ENCODE measurements around the gene NHLH1.
A peak's percentile ranks its signal among the peaks of the same experiment; 100 is the strongest.

The NHLH1 gene

GRCh38 chr1:160359559-160360226, 7.2 kb upstream of the NHLH1 start:
- Histone ChIP-seq H3K36me3 (ENCODE audit: control insufficient read depth, insufficient read depth, low read length) (peaks cover 8% of the 10 kb centered on the region), H4K8ac (ENCODE audit: low read depth, low read length) (no peak overlapping the region), H3K56ac (ENCODE audit: low read length) (no peak overlapping the region), H3K4me3 (ENCODE audit: low read length) (no peak overlapping the region), H3K27ac (ENCODE audit: low read depth, low read length) (no peak overlapping the region), H3K79me2 (ENCODE audit: control insufficient read depth, insufficient read depth, low read length) (no peaks in the 10 kb centered on the region), H3K4me1 (ENCODE audit: control insufficient read depth, low read depth, low read length) (peaks cover 8% of the 10 kb centered on the region), H3K79me1 (ENCODE audit: low read length) (no peaks in the 10 kb centered on the region), H2AK5ac (ENCODE audit: low read length) (no peak overlapping the region), H4K5ac (ENCODE audit: low read length) (no peak overlapping the region), H3K4me2 (ENCODE audit: low read length) (no peak overlapping the region), H2BK15ac (replicated peaks; ENCODE audit: low read depth) (no peak overlapping the region), H3K4ac (ENCODE audit: low read depth, low read length) (no peak overlapping the region), H3K27me3 (ENCODE audit: insufficient read depth, low read length, poor library complexity) (no peaks in the 10 kb centered on the region), H3K23ac (ENCODE audit: low read length) (no peak overlapping the region), H2BK5ac (ENCODE audit: low read length) (no peak overlapping the region), H3K18ac (ENCODE audit: low read length) (no peak overlapping the region), H2BK120ac (ENCODE audit: low read depth, low read length) (no peak overlapping the region), H3K9ac (ENCODE audit: low read length) (no peak overlapping the region)
- WGBS (ENCODE audit: extremely low coverage, insufficient coverage, low lambda C conversion rate), result no CpG with 5 or more reads among the region's 9 CpGs
- peak; percentile 48 for DNase-seq

- Histone ChIP-seq H3K4ac (ENCODE audit: low read depth, low read length) (no peak overlapping the region), H2BK5ac (ENCODE audit: low read length) (no peak overlapping the region), H3K79me2 (ENCODE audit: control insufficient read depth, insufficient read depth, low read length) (no peaks in the 10 kb centered on the region), H3K79me1 (ENCODE audit: low read length) (no peaks in the 10 kb centered on the region), H3K56ac (ENCODE audit: low read length) (no peak overlapping the region), H4K8ac (ENCODE audit: low read depth, low read length) (no peak overlapping the region), H2AK5ac (ENCODE audit: low read length) (no peak overlapping the region), H3K18ac (ENCODE audit: low read length) (no peak overlapping the region), H3K23ac (ENCODE audit: low read length) (no peak overlapping the region), H4K5ac (ENCODE audit: low read length) (no peak overlapping the region), H3K4me1 (ENCODE audit: control insufficient read depth, low read depth, low read length) (peaks cover 8% of the 10 kb centered on the region), H3K36me3 (ENCODE audit: control insufficient read depth, insufficient read depth, low read length) (peaks cover 8% of the 10 kb centered on the region), H2BK15ac (replicated peaks; ENCODE audit: low read depth) (no peak overlapping the region), H3K9ac (ENCODE audit: low read length) (no peak overlapping the region), H2BK120ac (ENCODE audit: low read depth, low read length) (no peak overlapping the region), H3K4me3 (ENCODE audit: low read length) (no peak overlapping the region), H3K27me3 (ENCODE audit: insufficient read depth, low read length, poor library complexity) (no peaks in the 10 kb centered on the region), H3K27ac (ENCODE audit: low read depth, low read length) (no peak overlapping the region), H3K4me2 (ENCODE audit: low read length) (no peak overlapping the region)
- no CpG with 5 or more reads among the region's 8 CpGs for WGBS (ENCODE audit: extremely low coverage, insufficient coverage, low lambda C conversion rate)
- no peak for DNase-seq
Observed at GRCh38 chr1:160360227-160360695, 6.6 kb upstream of the NHLH1 start.

GRCh38 chr1:160361199-160361598, 5.7 kb upstream of the NHLH1 start:
- Histone ChIP-seq H3K18ac (ENCODE audit: low read length) (no peak overlapping the region), H2BK5ac (ENCODE audit: low read length) (peak overlapping the region; percentile 66), H3K4me3 (ENCODE audit: low read length) (no peak overlapping the region), H3K27me3 (ENCODE audit: insufficient read depth, low read length, poor library complexity) (no peaks in the 10 kb centered on the region), H3K79me1 (ENCODE audit: low read length) (no peaks in the 10 kb centered on the region), H3K36me3 (ENCODE audit: control insufficient read depth, insufficient read depth, low read length) (peaks cover 5% of the 10 kb centered on the region), H3K27ac (ENCODE audit: low read depth, low read length) (no peak overlapping the region), H3K23ac (ENCODE audit: low read length) (no peak overlapping the region), H3K9ac (ENCODE audit: low read length) (no peak overlapping the region), H3K56ac (ENCODE audit: low read length) (peak overlapping the region; percentile 83), H3K79me2 (ENCODE audit: control insufficient read depth, insufficient read depth, low read length) (no peaks in the 10 kb centered on the region), H2AK5ac (ENCODE audit: low read length) (no peak overlapping the region), H3K4me2 (ENCODE audit: low read length) (no peak overlapping the region), H3K4me1 (ENCODE audit: control insufficient read depth, low read depth, low read length) (peaks cover 8% of the 10 kb centered on the region), H2BK15ac (replicated peaks; ENCODE audit: low read depth) (no peak overlapping the region), H4K8ac (ENCODE audit: low read depth, low read length) (no peak overlapping the region), H4K5ac (ENCODE audit: low read length) (peak overlapping the region; percentile 8), H2BK120ac (ENCODE audit: low read depth, low read length) (no peak overlapping the region), H3K4ac (ENCODE audit: low read depth, low read length) (no peak overlapping the region)
- DNase-seq, result no peak
- no CpG with 5 or more reads among the region's 2 CpGs for WGBS (ENCODE audit: extremely low coverage, insufficient coverage, low lambda C conversion rate)

- WGBS (ENCODE audit: extremely low coverage, insufficient coverage, low lambda C conversion rate), result no CpG with 5 or more reads among the region's 4 CpGs
- Histone ChIP-seq H2BK120ac (ENCODE audit: low read depth, low read length) (peak overlapping the region; percentile 32), H4K8ac (ENCODE audit: low read depth, low read length) (no peak overlapping the region), H3K4ac (ENCODE audit: low read depth, low read length) (peak overlapping the region; percentile 66), H3K79me2 (ENCODE audit: control insufficient read depth, insufficient read depth, low read length) (no peaks in the 10 kb centered on the region), H3K4me1 (ENCODE audit: control insufficient read depth, low read depth, low read length) (peaks cover 8% of the 10 kb centered on the region), H3K9ac (ENCODE audit: low read length) (peak overlapping the region; percentile 65), H3K4me3 (ENCODE audit: low read length) (no peak overlapping the region), H3K27me3 (ENCODE audit: insufficient read depth, low read length, poor library complexity) (no peaks in the 10 kb centered on the region), H3K56ac (ENCODE audit: low read length) (peak overlapping the region; percentile 83), H3K23ac (ENCODE audit: low read length) (peak overlapping the region; percentile 68), H2BK5ac (ENCODE audit: low read length) (peak overlapping the region; percentile 66), H3K36me3 (ENCODE audit: control insufficient read depth, insufficient read depth, low read length) (peaks cover 5% of the 10 kb centered on the region), H4K5ac (ENCODE audit: low read length) (peak overlapping the region; percentile 60), H2BK15ac (replicated peaks; ENCODE audit: low read depth) (no peak overlapping the region), H3K27ac (ENCODE audit: low read depth, low read length) (peak overlapping the region; percentile 9), H3K4me2 (ENCODE audit: low read length) (no peak overlapping the region), H3K18ac (ENCODE audit: low read length) (peak overlapping the region; percentile 42), H2AK5ac (ENCODE audit: low read length) (peak overlapping the region; percentile 38), H3K79me1 (ENCODE audit: low read length) (no peaks in the 10 kb centered on the region)
- DNase-seq, result no peak
Observed at GRCh38 chr1:160361814-160362167, 5.1 kb upstream of the NHLH1 start.

GRCh38 chr1:160362168-160362957, 4.5 kb upstream of the NHLH1 start:
- no peak overlapping the region for H3K4me2 ChIP-seq (ENCODE audit: low read length)
- H2BK5ac ChIP-seq (ENCODE audit: low read length), result peak overlapping the region; percentile 82
- H3K9ac ChIP-seq (ENCODE audit: low read length), result peak overlapping the region; percentile 65
- peak; percentile 71 for DNase-seq
- peak overlapping the region; percentile 9 for H3K27ac ChIP-seq (ENCODE audit: low read depth, low read length)
- H3K23ac ChIP-seq (ENCODE audit: low read length), result peak overlapping the region; percentile 68
- H3K4ac ChIP-seq (ENCODE audit: low read depth, low read length), result peak overlapping the region; percentile 87
- peak overlapping the region; percentile 32 for H2BK120ac ChIP-seq (ENCODE audit: low read depth, low read length)
- no peaks in the 10 kb centered on the region for H3K27me3 ChIP-seq (ENCODE audit: insufficient read depth, low read length, poor library complexity)
- no peak overlapping the region for H4K8ac ChIP-seq (ENCODE audit: low read depth, low read length)
- peak overlapping the region; percentile 77 for H2AK5ac ChIP-seq (ENCODE audit: low read length)
- no CpG with 5 or more reads among the region's 9 CpGs for WGBS (ENCODE audit: extremely low coverage, insufficient coverage, low lambda C conversion rate)
- no peaks in the 10 kb centered on the region for H3K79me1 ChIP-seq (ENCODE audit: low read length)
- H3K4me3 ChIP-seq (ENCODE audit: low read length), result no peak overlapping the region
- peaks cover 8% of the 10 kb centered on the region for H3K4me1 ChIP-seq (ENCODE audit: control insufficient read depth, low read depth, low read length)
- no peaks in the 10 kb centered on the region for H3K79me2 ChIP-seq (ENCODE audit: control insufficient read depth, insufficient read depth, low read length)
- peaks cover 5% of the 10 kb centered on the region for H3K36me3 ChIP-seq (ENCODE audit: control insufficient read depth, insufficient read depth, low read length)
- peak overlapping the region; percentile 83 for H3K56ac ChIP-seq (ENCODE audit: low read length)
- peak overlapping the region; percentile 60 for H4K5ac ChIP-seq (ENCODE audit: low read length)
- no peak overlapping the region for H2BK15ac ChIP-seq (replicated peaks; ENCODE audit: low read depth)
- peak overlapping the region; percentile 42 for H3K18ac ChIP-seq (ENCODE audit: low read length)

Data from mesendoderm (in vitro differentiated cells).